Measurements from ENCODE around the gene MATR3. TPM values are rescaled to one million over a fixed set of nuclear protein-coding genes. Genes with fewer than 3 reads are reported as not detected.

The MATR3 gene, protein sequence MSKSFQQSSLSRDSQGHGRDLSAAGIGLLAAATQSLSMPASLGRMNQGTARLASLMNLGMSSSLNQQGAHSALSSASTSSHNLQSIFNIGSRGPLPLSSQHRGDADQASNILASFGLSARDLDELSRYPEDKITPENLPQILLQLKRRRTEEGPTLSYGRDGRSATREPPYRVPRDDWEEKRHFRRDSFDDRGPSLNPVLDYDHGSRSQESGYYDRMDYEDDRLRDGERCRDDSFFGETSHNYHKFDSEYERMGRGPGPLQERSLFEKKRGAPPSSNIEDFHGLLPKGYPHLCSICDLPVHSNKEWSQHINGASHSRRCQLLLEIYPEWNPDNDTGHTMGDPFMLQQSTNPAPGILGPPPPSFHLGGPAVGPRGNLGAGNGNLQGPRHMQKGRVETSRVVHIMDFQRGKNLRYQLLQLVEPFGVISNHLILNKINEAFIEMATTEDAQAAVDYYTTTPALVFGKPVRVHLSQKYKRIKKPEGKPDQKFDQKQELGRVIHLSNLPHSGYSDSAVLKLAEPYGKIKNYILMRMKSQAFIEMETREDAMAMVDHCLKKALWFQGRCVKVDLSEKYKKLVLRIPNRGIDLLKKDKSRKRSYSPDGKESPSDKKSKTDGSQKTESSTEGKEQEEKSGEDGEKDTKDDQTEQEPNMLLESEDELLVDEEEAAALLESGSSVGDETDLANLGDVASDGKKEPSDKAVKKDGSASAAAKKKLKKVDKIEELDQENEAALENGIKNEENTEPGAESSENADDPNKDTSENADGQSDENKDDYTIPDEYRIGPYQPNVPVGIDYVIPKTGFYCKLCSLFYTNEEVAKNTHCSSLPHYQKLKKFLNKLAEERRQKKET
- 100 to 1,000 TPM; 149 to 195 TPM for total RNA-seq

DNA sequence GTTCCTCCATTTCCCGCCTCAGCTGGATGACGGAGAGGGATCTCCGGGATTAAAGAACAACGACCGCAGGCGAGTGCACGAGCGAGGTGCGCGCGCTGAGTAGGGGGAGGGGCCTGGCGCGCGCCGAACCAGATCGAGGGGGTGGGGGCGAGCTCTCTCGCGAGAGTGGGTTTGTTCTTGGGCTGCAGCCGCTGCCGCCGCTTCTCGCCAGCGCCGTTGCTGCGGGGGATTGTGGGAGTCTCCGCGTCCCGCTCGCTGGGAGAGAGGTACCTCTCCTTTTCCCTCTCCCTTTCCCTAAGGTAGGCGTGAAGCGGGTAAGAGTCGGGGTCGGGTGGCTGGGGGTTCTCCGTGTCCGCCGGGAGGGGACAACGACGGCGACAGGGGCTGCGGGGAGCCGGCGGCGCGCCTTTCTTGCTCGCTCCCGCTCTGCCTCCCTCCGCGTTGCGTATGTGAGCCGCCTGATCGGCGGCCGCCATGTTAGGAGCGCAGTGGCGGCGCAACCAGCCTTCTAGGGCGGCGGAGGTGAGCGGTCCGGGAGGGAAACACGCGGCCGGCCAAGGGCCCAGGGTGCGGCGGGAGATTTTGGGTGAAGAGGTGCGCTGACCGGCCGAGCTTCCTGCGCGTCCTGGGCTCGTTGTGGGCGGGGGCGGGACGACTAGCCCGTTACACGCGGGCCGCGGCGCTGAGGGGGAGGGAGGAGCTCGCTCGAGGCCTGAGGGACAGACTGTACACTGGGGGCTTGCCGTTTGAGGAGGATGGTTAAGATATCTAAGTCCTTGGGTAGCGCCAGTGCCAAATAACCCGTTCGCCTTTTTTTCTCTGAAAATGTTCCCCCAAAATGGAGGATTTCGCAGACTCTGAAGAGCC lies at the start of gene MATR3:
MATR3 (plus strand) TSS at position 234 of the 867 bp plus-strand sequence. CDS start 13,676 bp downstream, outside the sequence.
- Mint-ChIP-seq H3K9me3 (ENCODE audit: low read depth) (no peaks in the 10 kb centered on the region), H3K4me3 (peak within 1 kb of the TSS; percentile 100), H3K4me1 (peaks cover 38% of the 10 kb centered on the region), H3K27ac (peak within 1 kb of the TSS; percentile 99), H3K36me3 (peaks cover 30% of the 10 kb centered on the region), H3K27me3 (no peaks in the 10 kb centered on the region)
- CTCF ChIA-PET, result interaction anchor here (0.8 to 5.3 kb wide), 15 partner anchors 12 to 719 kb away, joined by 3 to 28 read pairs (median 4); partner anchors contain the start of genes HSPA9 and PAIP2
- DNase-seq, result peak; percentile 96
- peak; percentile 88 for ATAC-seq

- Mint-ChIP-seq H3K27ac (peak overlapping the region; percentile 68), H3K27me3 (peaks cover 10% of the 10 kb centered on the region)
Observed at GRCh38 chr5:139245637-139246339, 47.8 kb upstream of the MATR3 start.

GRCh38 chr5:139246394-139246793 lies 47.1 kb upstream of the MATR3 start:
- Mint-ChIP-seq H3K27ac (peak overlapping the region; percentile 68), H3K9me3 (ENCODE audit: low read depth) (no peaks in the 10 kb centered on the region), H3K4me1 (peaks cover 23% of the 10 kb centered on the region), H3K36me3 (no peaks in the 10 kb centered on the region), H3K4me3 (no peak overlapping the region), H3K27me3 (peaks cover 7% of the 10 kb centered on the region)
- ATAC-seq, result peak; percentile 89
- DNase-seq, result peak; percentile 75
- CTCF ChIA-PET, result interaction anchor here (1.7 to 1.9 kb wide), 2 partner anchors 457 to 607 kb away, joined by 3 to 6 read pairs; no protein-coding TSS in a partner anchor

More at GRCh38 chr5:139245637-139246339, 47.8 kb upstream of the MATR3 start:
- DNase-seq (no peak), ATAC-seq (no peak)
- CTCF ChIA-PET, result interaction anchor here (1.7 to 1.9 kb wide), 2 partner anchors 456 to 606 kb away, joined by 3 to 6 read pairs; no protein-coding TSS in a partner anchor
- no peaks in the 10 kb centered on the region for H3K9me3 Mint-ChIP-seq (ENCODE audit: low read depth)
- no peak overlapping the region for H3K4me3 Mint-ChIP-seq
- no peaks in the 10 kb centered on the region for H3K36me3 Mint-ChIP-seq
- peaks cover 19% of the 10 kb centered on the region for H3K4me1 Mint-ChIP-seq

DNA sequence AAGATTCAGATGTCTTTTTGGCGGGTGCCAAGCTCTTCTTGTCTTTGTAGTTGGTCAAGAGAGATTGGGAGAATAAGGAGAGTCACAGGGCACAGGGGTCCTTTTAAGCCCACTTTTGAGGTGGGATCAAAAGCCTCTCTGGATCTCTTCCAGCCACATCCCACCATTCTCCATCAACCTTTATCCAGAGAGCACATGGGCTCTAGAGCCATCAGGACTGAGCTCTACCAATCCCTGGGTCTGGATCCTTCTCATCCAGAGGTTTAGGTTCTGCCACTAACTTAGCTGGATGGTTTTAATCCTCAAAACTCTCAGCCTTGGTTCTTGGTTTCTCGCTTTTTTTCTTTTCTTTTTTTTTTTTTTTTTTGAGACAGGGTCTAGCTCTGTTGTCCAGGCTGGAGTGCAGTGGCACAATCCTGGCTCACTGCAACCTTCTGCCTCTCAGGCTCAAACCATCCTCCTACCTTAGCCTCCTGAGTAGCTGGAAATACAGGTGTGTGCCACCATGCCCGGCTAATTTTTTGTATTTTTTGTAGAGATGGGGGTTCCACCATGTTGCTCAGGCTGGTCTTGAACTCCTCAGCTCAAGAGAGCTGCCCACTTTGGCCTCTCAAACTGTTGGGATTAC lies 44.6 kb upstream of the MATR3 start:
- peaks cover 30% of the 10 kb centered on the region for H3K4me1 Mint-ChIP-seq
- CTCF ChIA-PET, result interaction anchor here (0.6 to 3.3 kb wide), 4 partner anchors 13 to 1295 kb away, joined by 3 to 13 read pairs (median 4); no protein-coding TSS in a partner anchor
- H3K9me3 Mint-ChIP-seq (ENCODE audit: low read depth), result no peaks in the 10 kb centered on the region
- H3K27ac Mint-ChIP-seq, result no peak overlapping the region
- no peaks in the 10 kb centered on the region for H3K27me3 Mint-ChIP-seq
- H3K36me3 Mint-ChIP-seq, result no peaks in the 10 kb centered on the region
- no peak for DNase-seq
- no peak for ATAC-seq
- H3K4me3 Mint-ChIP-seq, result no peak overlapping the region

DNA sequence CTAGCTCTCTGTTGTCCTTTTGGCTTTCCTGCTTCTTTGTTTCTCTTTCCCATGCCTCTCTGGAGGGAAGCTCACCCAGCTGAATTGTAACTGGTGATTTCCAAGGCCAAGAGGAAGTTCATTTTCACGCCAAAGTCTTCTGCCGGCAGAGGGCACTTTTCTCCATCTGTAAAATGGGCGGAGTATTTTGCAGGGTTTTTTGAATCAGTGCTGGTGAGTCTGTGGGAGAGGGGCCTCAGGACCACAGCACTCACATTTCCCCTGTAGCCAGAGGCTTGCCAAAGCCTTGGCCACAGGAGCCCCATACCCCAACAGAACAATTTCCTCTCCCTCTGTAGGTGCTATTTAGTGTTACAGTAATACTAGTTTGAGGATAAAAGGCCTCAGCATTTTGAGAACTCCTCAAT lies 42.3 kb upstream of the MATR3 start:
- Mint-ChIP-seq H3K4me1 (peaks cover 22% of the 10 kb centered on the region), H3K9me3 (ENCODE audit: low read depth) (no peaks in the 10 kb centered on the region), H3K27me3 (no peaks in the 10 kb centered on the region), H3K36me3 (no peaks in the 10 kb centered on the region), H3K4me3 (no peak overlapping the region), H3K27ac (no peak overlapping the region)
- ATAC-seq (peak; percentile 43), DNase-seq (peak; percentile 63)
- CTCF ChIA-PET, result interaction anchor here (0.8 to 3.3 kb wide), 16 partner anchors 9 to 608 kb away, joined by 3 to 13 read pairs (median 4); partner anchors contain the start of genes MATR3, PAIP2 and SIL1

GRCh38 chr5:139251695-139252288 lies 41.7 kb upstream of the MATR3 start:
- ATAC-seq, result no peak
- no peak for DNase-seq
- H3K27me3 Mint-ChIP-seq, result no peaks in the 10 kb centered on the region
- CTCF ChIA-PET, result interaction anchor here (0.8 to 3.3 kb wide), 12 partner anchors 9 to 609 kb away, joined by 3 to 13 read pairs (median 4); partner anchors contain the start of genes MATR3 and PAIP2
- H3K36me3 Mint-ChIP-seq, result no peaks in the 10 kb centered on the region
- H3K27ac Mint-ChIP-seq, result no peak overlapping the region
- H3K4me1 Mint-ChIP-seq, result peaks cover 17% of the 10 kb centered on the region
- no peaks in the 10 kb centered on the region for H3K9me3 Mint-ChIP-seq (ENCODE audit: low read depth)
- H3K4me3 Mint-ChIP-seq, result no peak overlapping the region

GRCh38 chr5:139253115-139253514 lies 40.4 kb upstream of the MATR3 start:
- CTCF ChIA-PET, result interaction anchor here (1.0 kb wide), 1 partner anchor 10 kb away, joined by 3 read pairs; no protein-coding TSS in a partner anchor
- no peak overlapping the region for H3K27ac Mint-ChIP-seq
- H3K9me3 Mint-ChIP-seq (ENCODE audit: low read depth), result no peaks in the 10 kb centered on the region
- peaks cover 11% of the 10 kb centered on the region for H3K4me1 Mint-ChIP-seq
- peaks cover 3% of the 10 kb centered on the region for H3K27me3 Mint-ChIP-seq
- DNase-seq (no peak), ATAC-seq (no peak)
- H3K4me3 Mint-ChIP-seq, result no peak overlapping the region
- H3K36me3 Mint-ChIP-seq, result no peaks in the 10 kb centered on the region

DNA sequence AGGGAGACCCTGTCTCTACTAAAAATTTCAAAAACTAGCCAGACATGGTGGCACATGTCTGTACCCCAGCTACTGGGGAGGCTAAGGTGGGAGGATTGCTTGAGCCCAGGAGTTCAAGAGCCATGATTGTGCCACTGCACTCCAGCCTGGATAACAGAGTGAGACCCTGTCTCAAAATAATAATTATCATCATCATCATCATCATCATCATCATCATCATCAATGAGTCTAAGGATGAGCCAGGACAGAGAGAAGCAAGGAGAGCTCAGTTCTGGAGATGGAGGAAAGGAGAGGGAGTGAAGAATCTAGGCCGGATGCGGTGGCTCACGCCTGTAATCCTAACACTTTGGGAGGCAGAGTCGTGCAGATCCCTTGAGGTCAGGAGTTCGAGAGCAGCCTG lies 36.7 kb upstream of the MATR3 start:
- Mint-ChIP-seq H3K36me3 (no peaks in the 10 kb centered on the region), H3K27ac (no peak overlapping the region), H3K4me3 (no peak overlapping the region), H3K9me3 (ENCODE audit: low read depth) (no peaks in the 10 kb centered on the region), H3K27me3 (peaks cover 24% of the 10 kb centered on the region), H3K4me1 (peaks cover 5% of the 10 kb centered on the region)
- DNase-seq (no peak), ATAC-seq (no peak)
- CTCF ChIA-PET, result interaction anchor here (1.2 kb wide), 1 partner anchor 12 kb away, joined by 3 read pairs; no protein-coding TSS in a partner anchor

- DNase-seq, result no peak
- no peaks in the 10 kb centered on the region for H3K9me3 Mint-ChIP-seq (ENCODE audit: low read depth)
- peaks cover 24% of the 10 kb centered on the region for H3K27me3 Mint-ChIP-seq
- no peak overlapping the region for H3K4me3 Mint-ChIP-seq
- H3K36me3 Mint-ChIP-seq, result no peaks in the 10 kb centered on the region
- CTCF ChIA-PET, result interaction anchor here (0.8 to 2.3 kb wide), 10 partner anchors 9 to 683 kb away, joined by 3 to 13 read pairs (median 6); no protein-coding TSS in a partner anchor
- H3K27ac Mint-ChIP-seq, result no peak overlapping the region
- peaks cover 12% of the 10 kb centered on the region for H3K4me1 Mint-ChIP-seq
- ATAC-seq, result no peak
Observed at GRCh38 chr5:139262059-139262741, 31.3 kb upstream of the MATR3 start.

GRCh38 chr5:139262742-139263445 lies 30.6 kb upstream of the MATR3 start:
- CTCF ChIA-PET, result interaction anchor here (0.8 to 2.3 kb wide), 9 partner anchors 10 to 684 kb away, joined by 3 to 13 read pairs (median 8); no protein-coding TSS in a partner anchor
- ATAC-seq (peak; percentile 98), DNase-seq (peak; percentile 83)
- no peaks in the 10 kb centered on the region for H3K9me3 Mint-ChIP-seq (ENCODE audit: low read depth)
- H3K4me1 Mint-ChIP-seq, result peaks cover 12% of the 10 kb centered on the region
- peaks cover 21% of the 10 kb centered on the region for H3K27me3 Mint-ChIP-seq
- H3K36me3 Mint-ChIP-seq, result no peaks in the 10 kb centered on the region
- no peak overlapping the region for H3K4me3 Mint-ChIP-seq
- no peak overlapping the region for H3K27ac Mint-ChIP-seq
